ENCODE data around the gene RPS19BP1.

RPS19BP1 gene

DNA sequence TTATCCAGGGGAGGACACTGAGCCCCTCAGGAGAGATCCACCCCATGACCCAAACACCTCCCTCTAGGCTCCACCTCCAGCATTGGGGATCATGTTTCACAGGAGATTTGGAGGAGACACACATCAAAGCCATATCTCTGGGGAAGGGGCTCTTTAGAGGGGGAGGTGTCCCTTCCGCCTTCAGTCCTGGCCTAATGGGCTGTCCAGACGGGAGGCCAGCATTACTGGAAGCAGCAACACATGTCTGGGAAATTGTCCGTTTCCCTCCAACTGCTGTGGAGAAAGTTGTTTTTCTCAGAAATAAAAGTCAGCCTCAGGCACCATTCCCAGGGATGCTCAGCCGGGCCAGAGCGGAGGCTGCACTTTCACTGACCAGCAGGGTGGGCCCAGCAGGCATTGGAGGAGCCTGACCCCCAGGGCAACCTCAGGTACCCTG, 47.5 kb upstream of the RPS19BP1 start:
- TF ChIP-seq, protein P1, sequence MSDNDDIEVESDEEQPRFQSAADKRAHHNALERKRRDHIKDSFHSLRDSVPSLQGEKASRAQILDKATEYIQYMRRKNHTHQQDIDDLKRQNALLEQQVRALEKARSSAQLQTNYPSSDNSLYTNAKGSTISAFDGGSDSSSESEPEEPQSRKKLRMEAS (IDR thresholded peaks at IDR 0.05): no peak
- TF ChIP-seq TEAD4 (IDR thresholded peaks at IDR 0.05) (no peak), CEBPB (IDR thresholded peaks at IDR 0.05) (no peak), FOXM1 (IDR thresholded peaks at IDR 0.05; ENCODE audit: borderline replicate concordance, low read depth) (no peak), EP300 (IDR thresholded peaks at IDR 0.05; ENCODE audit: borderline replicate concordance) (no peak), YY1 (IDR thresholded peaks at IDR 0.05; ENCODE audit: low read depth) (no peak), CREB1 (IDR thresholded peaks at IDR 0.05; ENCODE audit: low read depth) (no peak), TCF12 (IDR thresholded peaks at IDR 0.05; ENCODE audit: low read depth) (no peak), ZBTB7A (IDR thresholded peaks at IDR 0.05; ENCODE audit: low read depth) (no peak), TAF1 (IDR thresholded peaks at IDR 0.05; ENCODE audit: low read depth) (no peak), EGR1 (IDR thresholded peaks at IDR 0.05) (no peak)
- TF ChIP-seq, protein P2, sequence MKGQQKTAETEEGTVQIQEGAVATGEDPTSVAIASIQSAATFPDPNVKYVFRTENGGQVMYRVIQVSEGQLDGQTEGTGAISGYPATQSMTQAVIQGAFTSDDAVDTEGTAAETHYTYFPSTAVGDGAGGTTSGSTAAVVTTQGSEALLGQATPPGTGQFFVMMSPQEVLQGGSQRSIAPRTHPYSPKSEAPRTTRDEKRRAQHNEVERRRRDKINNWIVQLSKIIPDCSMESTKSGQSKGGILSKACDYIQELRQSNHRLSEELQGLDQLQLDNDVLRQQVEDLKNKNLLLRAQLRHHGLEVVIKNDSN (IDR thresholded peaks at IDR 0.05): no peak

DNA sequence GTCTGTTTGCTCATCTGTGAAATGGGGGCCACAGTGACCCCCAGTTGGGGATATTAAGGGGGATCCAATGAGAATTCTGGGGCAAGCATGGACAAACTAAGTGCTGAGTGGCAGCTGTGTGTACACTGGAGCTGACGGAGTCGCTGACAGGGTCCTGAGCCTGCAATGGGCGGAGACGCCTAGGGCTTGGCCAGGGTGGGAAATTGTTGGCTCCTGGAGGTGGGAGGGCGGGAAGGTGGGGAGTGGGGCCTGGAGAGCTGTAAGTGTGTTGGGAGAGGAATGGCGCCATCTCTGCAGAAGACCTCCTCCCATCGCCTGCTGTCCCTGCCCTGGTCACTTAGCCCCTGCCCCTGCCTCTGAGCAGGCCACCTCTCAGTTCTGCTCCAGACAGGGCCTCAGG, 45.4 kb upstream of the RPS19BP1 start:
- TF ChIP-seq EP300 (IDR thresholded peaks at IDR 0.05; ENCODE audit: borderline replicate concordance) (no peak), CREB1 (IDR thresholded peaks at IDR 0.05; ENCODE audit: low read depth) (no peak), TCF12 (IDR thresholded peaks at IDR 0.05; ENCODE audit: low read depth) (no peak), TEAD4 (IDR thresholded peaks at IDR 0.05) (no peak), TAF1 (IDR thresholded peaks at IDR 0.05; ENCODE audit: low read depth) (no peak)
- TF ChIP-seq, protein P1 (IDR thresholded peaks at IDR 0.05): no peak

DNA sequence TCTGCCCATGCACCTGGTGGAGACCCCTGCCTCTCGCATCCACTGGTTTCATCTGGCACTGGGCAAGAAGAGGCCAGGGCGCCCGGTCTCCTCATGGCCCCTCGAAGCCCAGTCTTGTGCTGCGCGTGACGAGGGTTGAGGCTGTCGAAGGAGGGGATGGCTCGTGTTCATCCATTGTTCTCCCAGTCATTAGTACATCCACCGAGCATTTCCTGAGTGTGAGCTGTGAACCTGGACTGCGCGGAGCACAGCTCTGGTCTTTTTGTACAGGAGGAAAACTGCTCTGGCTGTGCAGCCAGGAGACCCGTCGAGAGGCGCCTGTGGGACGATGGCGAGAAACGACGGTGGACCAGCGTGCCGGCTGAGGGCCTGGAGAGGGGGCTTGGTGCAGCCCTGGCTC, 44.8 kb upstream of the RPS19BP1 start:
- no peak for TF ChIP-seq FOXM1 (IDR thresholded peaks at IDR 0.05; ENCODE audit: borderline replicate concordance, low read depth)
- TF ChIP-seq TEAD4 (IDR thresholded peaks at IDR 0.05): no peak
- TF ChIP-seq, protein P2 (IDR thresholded peaks at IDR 0.05): no peak
- TF ChIP-seq NFIC (IDR thresholded peaks at IDR 0.05): no peak
- no peak for TF ChIP-seq CREB1 (IDR thresholded peaks at IDR 0.05; ENCODE audit: low read depth)
- TF ChIP-seq, protein P1 (IDR thresholded peaks at IDR 0.05): no peak
- TF ChIP-seq CEBPB (IDR thresholded peaks at IDR 0.05): no peak
- TF ChIP-seq TCF12 (IDR thresholded peaks at IDR 0.05; ENCODE audit: low read depth): no peak
- TF ChIP-seq RAD21 (IDR thresholded peaks at IDR 0.05; ENCODE audit: low read depth): no peak
- TF ChIP-seq, protein P3, sequence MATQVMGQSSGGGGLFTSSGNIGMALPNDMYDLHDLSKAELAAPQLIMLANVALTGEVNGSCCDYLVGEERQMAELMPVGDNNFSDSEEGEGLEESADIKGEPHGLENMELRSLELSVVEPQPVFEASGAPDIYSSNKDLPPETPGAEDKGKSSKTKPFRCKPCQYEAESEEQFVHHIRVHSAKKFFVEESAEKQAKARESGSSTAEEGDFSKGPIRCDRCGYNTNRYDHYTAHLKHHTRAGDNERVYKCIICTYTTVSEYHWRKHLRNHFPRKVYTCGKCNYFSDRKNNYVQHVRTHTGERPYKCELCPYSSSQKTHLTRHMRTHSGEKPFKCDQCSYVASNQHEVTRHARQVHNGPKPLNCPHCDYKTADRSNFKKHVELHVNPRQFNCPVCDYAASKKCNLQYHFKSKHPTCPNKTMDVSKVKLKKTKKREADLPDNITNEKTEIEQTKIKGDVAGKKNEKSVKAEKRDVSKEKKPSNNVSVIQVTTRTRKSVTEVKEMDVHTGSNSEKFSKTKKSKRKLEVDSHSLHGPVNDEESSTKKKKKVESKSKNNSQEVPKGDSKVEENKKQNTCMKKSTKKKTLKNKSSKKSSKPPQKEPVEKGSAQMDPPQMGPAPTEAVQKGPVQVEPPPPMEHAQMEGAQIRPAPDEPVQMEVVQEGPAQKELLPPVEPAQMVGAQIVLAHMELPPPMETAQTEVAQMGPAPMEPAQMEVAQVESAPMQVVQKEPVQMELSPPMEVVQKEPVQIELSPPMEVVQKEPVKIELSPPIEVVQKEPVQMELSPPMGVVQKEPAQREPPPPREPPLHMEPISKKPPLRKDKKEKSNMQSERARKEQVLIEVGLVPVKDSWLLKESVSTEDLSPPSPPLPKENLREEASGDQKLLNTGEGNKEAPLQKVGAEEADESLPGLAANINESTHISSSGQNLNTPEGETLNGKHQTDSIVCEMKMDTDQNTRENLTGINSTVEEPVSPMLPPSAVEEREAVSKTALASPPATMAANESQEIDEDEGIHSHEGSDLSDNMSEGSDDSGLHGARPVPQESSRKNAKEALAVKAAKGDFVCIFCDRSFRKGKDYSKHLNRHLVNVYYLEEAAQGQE (IDR thresholded peaks at IDR 0.05; ENCODE audit: low read depth): no peak
- TF ChIP-seq EP300 (IDR thresholded peaks at IDR 0.05; ENCODE audit: borderline replicate concordance): no peak
- no peak for TF ChIP-seq EGR1 (IDR thresholded peaks at IDR 0.05)
- no peak for TF ChIP-seq TAF1 (IDR thresholded peaks at IDR 0.05; ENCODE audit: low read depth)
- no peak for TF ChIP-seq YY1 (IDR thresholded peaks at IDR 0.05; ENCODE audit: low read depth)
- no peak for TF ChIP-seq ZBTB7A (IDR thresholded peaks at IDR 0.05; ENCODE audit: low read depth)

DNA sequence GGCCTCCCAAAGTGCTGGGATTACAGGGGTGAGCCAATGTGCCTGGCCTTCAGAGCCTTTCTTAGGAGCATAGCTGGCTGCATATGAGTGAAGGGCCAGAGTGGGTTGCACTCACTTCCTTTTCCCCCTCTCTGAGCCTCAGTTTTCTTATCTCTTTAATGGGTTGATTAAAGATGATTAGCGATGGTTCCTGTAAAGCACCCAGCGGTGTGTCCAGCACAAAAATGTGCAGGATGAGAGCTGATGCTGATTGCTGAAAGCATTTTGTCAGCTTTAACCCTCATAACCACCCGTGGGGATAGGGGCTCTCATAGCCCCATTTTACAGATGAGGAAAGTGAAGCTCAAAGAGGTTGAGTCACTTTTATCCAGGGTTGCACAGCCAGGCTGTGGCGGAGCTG, 43.5 kb upstream of the RPS19BP1 start:
- TF ChIP-seq YY1 (IDR thresholded peaks at IDR 0.05; ENCODE audit: low read depth) (no peak), CREB1 (IDR thresholded peaks at IDR 0.05; ENCODE audit: low read depth) (no peak), FOXM1 (IDR thresholded peaks at IDR 0.05; ENCODE audit: borderline replicate concordance, low read depth) (no peak), RAD21 (IDR thresholded peaks at IDR 0.05; ENCODE audit: low read depth) (no peak), TAF1 (IDR thresholded peaks at IDR 0.05; ENCODE audit: low read depth) (no peak), EGR1 (IDR thresholded peaks at IDR 0.05) (no peak), TCF12 (IDR thresholded peaks at IDR 0.05; ENCODE audit: low read depth) (no peak), CEBPB (IDR thresholded peaks at IDR 0.05) (no peak), TEAD4 (IDR thresholded peaks at IDR 0.05) (no peak), ZBTB7A (IDR thresholded peaks at IDR 0.05; ENCODE audit: low read depth) (no peak), NFIC (IDR thresholded peaks at IDR 0.05) (no peak), EP300 (IDR thresholded peaks at IDR 0.05; ENCODE audit: borderline replicate concordance) (no peak)
- TF ChIP-seq, protein P1 (IDR thresholded peaks at IDR 0.05): no peak
- TF ChIP-seq, protein P3 (IDR thresholded peaks at IDR 0.05; ENCODE audit: low read depth): no peak
- TF ChIP-seq, protein P2 (IDR thresholded peaks at IDR 0.05): no peak

DNA sequence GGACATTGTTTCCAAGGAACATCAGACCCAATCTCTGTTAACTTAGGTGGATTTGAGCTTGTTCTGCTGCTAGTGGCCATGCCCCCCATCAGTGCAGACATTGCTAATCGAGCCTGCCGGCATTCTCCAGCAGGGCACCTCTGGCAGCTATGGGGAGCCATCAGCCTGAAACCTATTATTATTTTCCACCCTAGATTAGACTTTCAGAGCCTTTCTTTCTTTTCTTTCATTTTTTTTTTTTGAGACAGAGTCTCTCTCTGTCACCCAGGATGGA, 42.9 kb upstream of the RPS19BP1 start:
- TF ChIP-seq, protein P3 (IDR thresholded peaks at IDR 0.05; ENCODE audit: low read depth): no peak
- TF ChIP-seq FOXM1 (IDR thresholded peaks at IDR 0.05; ENCODE audit: borderline replicate concordance, low read depth) (no peak), ZBTB7A (IDR thresholded peaks at IDR 0.05; ENCODE audit: low read depth) (no peak), TCF12 (IDR thresholded peaks at IDR 0.05; ENCODE audit: low read depth) (no peak), EGR1 (IDR thresholded peaks at IDR 0.05) (no peak), EP300 (IDR thresholded peaks at IDR 0.05; ENCODE audit: borderline replicate concordance) (no peak), CREB1 (IDR thresholded peaks at IDR 0.05; ENCODE audit: low read depth) (no peak)
- TF ChIP-seq, protein P2 (IDR thresholded peaks at IDR 0.05): no peak
